ENCODE results near the gene ENDOU. TPM values are rescaled to one million over a fixed set of nuclear protein-coding genes. Genes with fewer than 3 reads are reported as not detected.

The ENDOU gene, protein sequence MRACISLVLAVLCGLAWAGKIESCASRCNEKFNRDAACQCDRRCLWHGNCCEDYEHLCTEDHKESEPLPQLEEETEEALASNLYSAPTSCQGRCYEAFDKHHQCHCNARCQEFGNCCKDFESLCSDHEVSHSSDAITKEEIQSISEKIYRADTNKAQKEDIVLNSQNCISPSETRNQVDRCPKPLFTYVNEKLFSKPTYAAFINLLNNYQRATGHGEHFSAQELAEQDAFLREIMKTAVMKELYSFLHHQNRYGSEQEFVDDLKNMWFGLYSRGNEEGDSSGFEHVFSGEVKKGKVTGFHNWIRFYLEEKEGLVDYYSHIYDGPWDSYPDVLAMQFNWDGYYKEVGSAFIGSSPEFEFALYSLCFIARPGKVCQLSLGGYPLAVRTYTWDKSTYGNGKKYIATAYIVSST
- total RNA-seq: under 1 TPM; 0.62 to 0.68 TPM
- long read RNA-seq, partial matches to known transcripts: 1 of 1 reads
- long read RNA-seq, other reads (novel, unspliced or antisense): 0 of 1 reads

GRCh38 chr12:47725091-47725772 is at the start of gene ENDOU:
TSS of gene ENDOU (minus strand) at chr12:47725490. CDS start at chr12:47725413, 77 bp downstream.
- DNase-seq: no peak
- no peak for ATAC-seq
- intact Hi-C loops (cut with DNase I): no loop called here

GRCh38 chr12:47774663-47775062 is 49.4 kb upstream of the ENDOU start:
- intact Hi-C loops (cut with DNase I): loop anchor here in 1 of 2 donors (5.0 kb wide), 1 partner anchor 63 kb away; no protein-coding TSS in a partner anchor
- DNase-seq (no peak), ATAC-seq (no peak)

- peak; percentile 1 for ATAC-seq
- intact Hi-C loops (cut with DNase I): no loop called here
- no peak for DNase-seq
Observed at GRCh38 chr12:47773858-47774580, 48.7 kb upstream of the ENDOU start.

DNA sequence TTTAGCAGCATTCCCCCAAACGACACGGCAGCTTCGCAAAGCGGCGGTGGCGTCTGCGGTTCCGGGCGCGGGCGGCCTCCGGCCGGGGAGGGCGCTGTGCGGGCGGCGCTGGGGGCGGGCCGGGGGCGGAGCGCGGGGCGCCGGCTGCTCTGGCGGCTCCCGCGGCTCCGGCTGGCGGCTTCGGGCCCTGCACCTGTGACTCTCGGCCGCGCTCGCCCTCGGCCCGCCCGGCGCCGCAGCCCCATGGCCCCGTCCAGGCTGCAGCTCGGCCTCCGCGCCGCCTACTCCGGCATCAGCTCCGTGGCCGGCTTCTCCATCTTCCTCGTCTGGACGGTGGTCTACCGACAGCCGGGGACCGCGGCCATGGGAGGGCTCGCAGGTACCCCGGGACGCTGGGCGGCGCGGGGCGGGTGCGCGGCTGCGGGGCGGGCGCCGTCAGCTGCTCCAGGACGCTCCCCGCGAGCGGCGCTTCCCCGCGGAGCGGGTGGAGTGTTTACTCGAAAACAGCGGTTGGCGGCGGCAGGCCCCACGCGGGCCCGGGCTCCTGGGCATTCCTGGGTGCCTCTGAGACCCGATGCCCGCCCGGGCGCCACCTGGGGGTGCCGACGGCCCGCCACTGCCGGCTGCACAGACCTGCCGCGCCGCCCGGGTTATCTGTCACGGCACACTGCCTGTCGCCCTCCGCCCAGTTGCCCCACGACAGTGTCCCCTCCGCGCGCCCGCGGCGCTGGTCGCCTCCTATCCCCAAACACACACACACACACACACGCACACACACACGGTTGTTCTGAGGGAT is 48.0 kb upstream of the ENDOU start, which contains the start of gene SLC48A1:
Gene SLC48A1 (plus strand): TSS at position 177 of the 796 bp plus-strand sequence. CDS start 67 bp downstream, at position 244.
- intact Hi-C loops (cut with DNase I): no loop called here
- DNase-seq: peak; percentile 84
- ATAC-seq: peak; percentile 78 to 92

DNA sequence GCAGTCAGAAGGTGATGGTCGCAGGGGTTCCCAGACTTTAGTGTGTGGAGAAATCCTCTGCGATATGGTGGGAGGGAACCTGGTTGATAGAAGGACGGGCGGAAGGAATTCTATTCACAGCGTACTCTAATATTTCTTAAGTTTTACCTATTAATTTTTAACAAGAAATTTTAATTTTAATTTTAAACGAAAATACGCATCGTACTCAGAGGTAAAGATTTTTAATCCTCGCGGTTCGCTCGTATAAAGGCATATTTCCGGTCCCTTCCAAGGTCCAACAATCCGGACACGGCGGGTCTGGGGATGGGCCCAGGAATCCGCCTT is 47.4 kb upstream of the ENDOU start:
- no peak for DNase-seq
- intact Hi-C loops (cut with DNase I): no loop called here
- no peak for ATAC-seq

- intact Hi-C loops (cut with DNase I): no loop called here
- ATAC-seq (no peak), DNase-seq (no peak)
Observed at GRCh38 chr12:47772094-47772660, 46.9 kb upstream of the ENDOU start.

DNA sequence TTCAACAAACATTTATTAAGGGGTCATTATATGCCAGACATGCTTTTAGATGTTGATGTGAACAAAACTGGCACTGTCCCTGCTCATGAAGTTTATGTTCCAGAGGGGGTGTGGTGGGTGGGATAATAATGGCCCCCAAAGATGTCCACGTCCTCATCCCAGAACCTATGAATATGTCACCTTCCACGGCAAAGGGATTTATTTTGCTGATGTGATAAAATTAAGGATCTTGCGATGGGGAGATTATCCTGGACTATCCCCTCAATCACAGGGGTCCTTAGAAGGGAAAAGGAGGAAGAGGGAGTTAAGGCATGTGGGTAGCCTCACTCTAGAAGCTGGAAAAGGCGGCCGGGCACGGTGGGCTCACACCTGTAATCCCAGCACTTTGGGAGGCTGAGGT is 46.0 kb upstream of the ENDOU start:
- no peak for DNase-seq
- intact Hi-C loops (cut with DNase I): no loop called here
- ATAC-seq: no peak

DNA sequence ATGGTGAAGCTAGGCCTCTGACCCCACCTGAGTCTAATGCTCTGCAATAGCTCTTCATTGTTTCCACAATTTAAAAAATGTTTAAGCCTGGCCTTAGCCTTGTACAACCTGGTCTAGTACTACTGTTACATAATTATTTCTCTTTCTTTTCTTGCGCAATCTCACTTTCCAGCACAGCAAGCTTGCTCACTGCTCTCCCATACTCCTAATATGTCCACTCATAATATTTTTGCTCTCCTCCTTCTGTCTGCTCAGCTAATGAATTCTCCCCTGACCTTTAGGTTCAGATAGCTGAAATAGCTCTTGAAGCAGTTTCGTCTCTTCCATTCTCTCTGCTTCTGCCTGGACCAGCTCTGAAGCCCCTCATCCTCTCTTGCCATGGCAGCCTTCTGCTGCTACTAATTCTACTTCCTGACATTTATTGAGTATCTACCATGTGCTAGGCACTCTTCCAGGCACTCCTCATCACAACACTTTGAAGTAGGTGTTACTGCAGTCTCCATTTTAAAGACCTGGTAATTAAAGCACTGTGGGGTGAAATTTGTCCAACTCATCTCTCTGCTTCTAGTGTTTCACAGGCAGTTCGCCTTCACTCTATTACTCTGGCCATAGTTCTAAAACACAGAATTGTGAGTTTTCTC is 44.9 kb upstream of the ENDOU start:
- DNase-seq: no peak
- intact Hi-C loops (cut with DNase I): no loop called here
- ATAC-seq: peak in 1 of 2 donors; percentile 33

GRCh38 chr12:47769234-47770085 is 44.2 kb upstream of the ENDOU start:
- DNase-seq (no peak), ATAC-seq (no peak)
- intact Hi-C loops (cut with DNase I): loop anchor here in 1 of 2 donors (5.0 kb wide), 1 partner anchor 52 kb away; no protein-coding TSS in a partner anchor

DNA sequence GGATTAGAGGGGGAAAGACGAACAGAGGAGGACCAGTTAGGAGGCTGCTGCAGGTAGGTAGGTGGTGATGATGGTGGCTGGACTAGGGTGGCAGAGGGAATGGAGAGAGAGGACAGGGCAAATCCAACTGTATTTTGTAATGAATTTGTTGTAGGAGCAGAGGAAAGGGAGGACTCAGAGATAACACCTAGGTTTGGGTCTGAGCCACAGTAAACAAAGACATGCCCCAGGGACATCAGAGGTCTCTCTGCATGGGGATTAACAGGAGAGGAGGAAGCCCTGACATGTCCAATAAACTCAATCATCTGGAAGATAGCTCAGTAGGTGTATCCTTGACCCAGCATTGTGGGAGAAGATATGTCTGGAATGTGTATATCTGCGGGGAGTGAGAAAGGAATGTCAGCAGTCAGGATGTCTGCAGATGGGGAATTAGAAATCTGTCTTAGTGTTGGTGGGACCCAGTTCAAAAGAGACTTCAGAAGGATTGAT is 43.1 kb upstream of the ENDOU start:
- no peak for DNase-seq
- ATAC-seq: peak in 1 of 2 donors; percentile 2
- intact Hi-C loops (cut with DNase I): loop anchor here in 1 of 2 donors (5.0 kb wide), 1 partner anchor 51 kb away; no protein-coding TSS in a partner anchor

DNA sequence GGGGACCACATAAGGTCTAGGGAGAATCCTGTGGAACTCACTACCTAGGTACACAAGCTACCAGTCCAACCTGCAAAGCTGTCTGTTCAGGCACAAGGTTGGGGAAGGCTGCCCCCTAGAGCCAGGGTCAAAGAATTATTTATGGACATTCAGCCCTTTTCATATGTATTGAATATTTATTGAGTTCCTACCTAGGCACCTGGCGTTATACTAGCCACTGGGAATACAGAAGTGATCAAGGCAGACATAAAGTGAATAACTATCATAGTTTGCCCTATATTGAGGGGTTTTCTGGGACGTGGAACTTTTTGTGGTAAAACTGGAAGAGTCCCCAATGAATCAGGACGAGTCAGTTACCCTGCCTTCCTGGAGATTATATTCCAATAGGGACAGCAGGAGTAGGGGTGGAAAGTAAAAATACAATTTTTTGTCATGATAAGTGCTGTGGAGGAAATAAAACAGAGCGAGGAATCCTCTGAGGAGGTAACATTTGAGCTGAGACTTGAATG is 42.0 kb upstream of the ENDOU start:
- intact Hi-C loops (cut with DNase I): loop anchor here (2.0 to 5.0 kb wide), 2 partner anchors 50 to 52 kb away; no protein-coding TSS in a partner anchor
- ATAC-seq (peak in 1 of 2 donors; percentile 8), DNase-seq (no peak)

- DNase-seq: no peak
- intact Hi-C loops (cut with DNase I): loop anchor here (2.0 to 5.0 kb wide), 2 partner anchors 49 to 52 kb away; no protein-coding TSS in a partner anchor
- no peak for ATAC-seq
Observed at GRCh38 chr12:47766502-47767215, 41.4 kb upstream of the ENDOU start.

DNA sequence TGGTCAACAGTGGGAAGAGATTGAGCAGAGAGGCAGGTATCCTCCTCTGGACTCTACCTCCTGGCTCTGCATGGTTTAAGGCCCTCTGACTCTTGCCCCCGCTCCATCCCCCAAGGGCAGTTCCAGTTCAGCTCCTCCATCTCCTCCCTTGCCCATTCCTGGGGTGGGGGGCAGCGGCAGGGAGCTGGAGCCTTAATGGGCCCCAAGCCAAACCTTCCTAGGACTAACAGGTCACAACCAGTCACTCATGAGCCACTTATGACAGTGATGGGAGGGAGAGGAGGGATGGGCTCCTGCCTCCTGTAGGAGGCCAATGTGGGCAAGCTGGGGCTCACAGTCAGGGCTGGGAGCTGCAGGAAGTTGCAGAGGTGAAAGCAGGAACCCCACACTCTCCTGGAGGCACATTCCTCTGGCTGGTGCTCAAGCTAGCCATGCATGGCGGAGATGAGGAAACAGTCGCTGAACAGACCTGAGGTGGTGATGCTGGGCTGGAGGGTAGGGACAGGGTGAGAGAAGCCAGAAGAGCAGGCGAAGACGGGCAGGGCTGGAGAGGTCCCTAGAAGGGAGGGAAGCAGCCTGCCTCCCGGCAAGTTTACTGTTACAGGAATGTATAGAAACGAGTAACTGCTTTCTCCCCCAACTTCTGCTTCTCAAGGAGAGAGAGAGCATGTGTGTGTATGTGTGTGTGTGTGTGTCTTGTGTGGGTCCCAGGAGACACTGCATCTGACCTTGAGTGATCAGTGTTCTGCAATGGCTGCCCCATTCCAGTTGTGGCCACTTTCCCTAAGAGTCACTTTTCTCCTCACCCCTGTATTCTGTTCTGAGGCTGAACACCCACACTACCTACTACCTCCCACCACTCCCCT is 38.4 kb upstream of the ENDOU start:
- no peak for DNase-seq

DNA sequence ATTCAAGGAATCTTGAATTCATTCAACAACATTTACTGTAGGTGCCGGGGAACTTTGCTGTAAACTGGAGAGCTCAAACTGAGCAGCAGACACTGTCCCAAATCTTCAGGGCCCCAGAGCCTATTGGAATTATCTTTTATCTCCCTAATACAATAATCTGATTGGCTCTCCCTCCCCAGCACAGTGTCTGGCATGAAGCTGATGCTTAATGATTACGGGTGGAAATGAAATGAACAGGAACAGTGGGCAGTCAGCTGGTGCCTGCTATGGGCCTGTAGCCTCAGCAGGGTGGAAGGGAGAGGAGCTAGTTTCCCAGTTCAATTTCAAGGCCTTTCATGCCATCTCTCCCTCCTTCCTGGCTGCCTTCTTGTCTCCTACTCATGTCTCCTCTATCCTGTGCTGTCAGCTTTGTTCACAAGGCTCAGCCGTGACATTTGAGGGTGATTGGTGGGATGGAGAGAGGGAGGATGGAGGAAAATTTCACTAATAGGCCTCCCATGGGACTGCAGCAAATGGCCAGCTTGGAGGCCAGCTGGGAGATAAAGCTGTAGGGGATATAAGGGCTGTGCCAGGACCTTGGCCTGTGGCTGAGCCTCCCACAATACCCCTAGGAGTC is 37.7 kb upstream of the ENDOU start:
- intact Hi-C loops (cut with DNase I): no loop called here
- no peak for ATAC-seq
- no peak for DNase-seq

More for the DNA sequence above, 38.4 kb upstream of the ENDOU start:
- ATAC-seq: no peak
- intact Hi-C loops (cut with DNase I): no loop called here
